Measurements from ENCODE around the gene TBC1D1. TPM values are rescaled to one million over a fixed set of nuclear protein-coding genes. Genes with fewer than 3 reads are reported as not detected.

The TBC1D1 gene
- total RNA-seq, 1 experiment from 2014 or later: 42.6 TPM

DNA sequence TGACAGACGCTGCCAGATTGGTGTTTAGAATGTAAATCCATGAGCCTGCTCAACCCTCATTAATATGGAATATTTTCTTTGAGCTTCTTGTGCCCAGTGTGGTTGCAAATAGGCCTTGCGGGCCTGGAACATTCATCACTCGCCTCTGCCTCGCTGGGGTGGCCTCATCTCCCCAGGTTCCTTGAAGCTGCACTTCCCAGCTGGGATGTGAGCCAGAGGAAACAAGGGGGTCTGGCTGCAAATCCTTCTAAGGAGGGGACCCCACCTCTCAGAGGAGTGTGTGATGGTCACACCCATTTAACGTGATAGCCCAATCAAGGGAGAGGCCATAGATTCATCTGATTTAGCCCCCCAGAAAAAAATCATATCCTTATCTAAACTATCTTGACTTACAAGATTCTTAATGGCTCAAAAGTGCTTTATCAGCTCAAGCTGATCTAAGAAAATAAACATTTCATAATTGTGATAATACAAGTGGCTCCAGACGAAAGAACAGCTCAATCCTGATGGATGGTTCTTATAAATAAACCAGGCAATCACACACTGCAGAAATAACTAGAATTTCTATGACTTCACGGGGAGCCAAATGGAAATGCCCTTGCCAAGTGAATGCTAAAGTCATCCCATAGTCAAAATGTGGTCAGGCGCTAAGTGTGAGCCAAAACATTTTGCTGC is 259.2 kb downstream of the TBC1D1 start:
- H3K36me3 ChIP-seq (ENCODE audit: insufficient read depth, low read length, poor library complexity, severe bottlenecking): no peaks in the 10 kb centered on the region
- ChIA-PET POLR2A (ENCODE audit: low non-redundant PET) (no interaction called here), CTCF (no interaction called here)
- no peaks in the 10 kb centered on the region for H3K9me3 ChIP-seq (ENCODE audit: low read depth, low read length, poor library complexity, severe bottlenecking)
- no peaks in the 10 kb centered on the region for H3K4me1 ChIP-seq (ENCODE audit: insufficient read depth, low read length, poor library complexity, severe bottlenecking)
- no peak overlapping the region for H3K27ac ChIP-seq (ENCODE audit: low read depth, low read length, poor library complexity, severe bottlenecking)
- intact Hi-C loops (cut with micrococcal nuclease; ENCODE audit: unreplicated experiment): no loop called here
- TF ChIP-seq, protein P1, sequence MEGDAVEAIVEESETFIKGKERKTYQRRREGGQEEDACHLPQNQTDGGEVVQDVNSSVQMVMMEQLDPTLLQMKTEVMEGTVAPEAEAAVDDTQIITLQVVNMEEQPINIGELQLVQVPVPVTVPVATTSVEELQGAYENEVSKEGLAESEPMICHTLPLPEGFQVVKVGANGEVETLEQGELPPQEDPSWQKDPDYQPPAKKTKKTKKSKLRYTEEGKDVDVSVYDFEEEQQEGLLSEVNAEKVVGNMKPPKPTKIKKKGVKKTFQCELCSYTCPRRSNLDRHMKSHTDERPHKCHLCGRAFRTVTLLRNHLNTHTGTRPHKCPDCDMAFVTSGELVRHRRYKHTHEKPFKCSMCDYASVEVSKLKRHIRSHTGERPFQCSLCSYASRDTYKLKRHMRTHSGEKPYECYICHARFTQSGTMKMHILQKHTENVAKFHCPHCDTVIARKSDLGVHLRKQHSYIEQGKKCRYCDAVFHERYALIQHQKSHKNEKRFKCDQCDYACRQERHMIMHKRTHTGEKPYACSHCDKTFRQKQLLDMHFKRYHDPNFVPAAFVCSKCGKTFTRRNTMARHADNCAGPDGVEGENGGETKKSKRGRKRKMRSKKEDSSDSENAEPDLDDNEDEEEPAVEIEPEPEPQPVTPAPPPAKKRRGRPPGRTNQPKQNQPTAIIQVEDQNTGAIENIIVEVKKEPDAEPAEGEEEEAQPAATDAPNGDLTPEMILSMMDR (conservative IDR thresholded peaks at IDR 0.05; ENCODE audit: low read depth, low read length): no peak
- TF ChIP-seq EZH2 (IDR thresholded peaks at IDR 0.05; ENCODE audit: borderline replicate concordance, low read depth, low read length, poor library complexity, severe bottlenecking): no peak
- H3K27me3 ChIP-seq (replicated peaks; ENCODE audit: insufficient read depth, low read depth, low read length, poor library complexity): no peaks in the 10 kb centered on the region
- no peak for DNase-seq (ENCODE audit: low spot score)
- no peak overlapping the region for H3K4me3 ChIP-seq (ENCODE audit: low read depth, low read length, poor library complexity, severe bottlenecking)
- BruUV-seq (replicated peaks): no TSS peak

- CTCF ChIA-PET: no interaction called here
- POLR2A ChIA-PET (ENCODE audit: low non-redundant PET): no interaction called here
- BruUV-seq (replicated peaks): no TSS peak
Measured at GRCh38 chr4:38150766-38151165, 259.9 kb downstream of the TBC1D1 start.

GRCh38 chr4:38151873-38152272 is 261.0 kb downstream of the TBC1D1 start:
- no peak for DNase-seq (ENCODE audit: low spot score)
- CTCF ChIA-PET: no interaction called here
- POLR2A ChIA-PET (ENCODE audit: low non-redundant PET): no interaction called here
- TF ChIP-seq, protein P1 (conservative IDR thresholded peaks at IDR 0.05; ENCODE audit: low read depth, low read length): no peak
- no peak for TF ChIP-seq EZH2 (IDR thresholded peaks at IDR 0.05; ENCODE audit: borderline replicate concordance, low read depth, low read length, poor library complexity, severe bottlenecking)
- Histone ChIP-seq H3K36me3 (ENCODE audit: insufficient read depth, low read length, poor library complexity, severe bottlenecking) (no peaks in the 10 kb centered on the region), H3K4me1 (ENCODE audit: insufficient read depth, low read length, poor library complexity, severe bottlenecking) (no peaks in the 10 kb centered on the region), H3K27ac (ENCODE audit: low read depth, low read length, poor library complexity, severe bottlenecking) (no peak overlapping the region), H3K27me3 (replicated peaks; ENCODE audit: insufficient read depth, low read depth, low read length, poor library complexity) (no peaks in the 10 kb centered on the region), H3K4me3 (ENCODE audit: low read depth, low read length, poor library complexity, severe bottlenecking) (no peak overlapping the region), H3K9me3 (ENCODE audit: low read depth, low read length, poor library complexity, severe bottlenecking) (no peaks in the 10 kb centered on the region)
- BruUV-seq (replicated peaks): no TSS peak
- intact Hi-C loops (cut with micrococcal nuclease; ENCODE audit: unreplicated experiment): no loop called here

More at GRCh38 chr4:38150766-38151165, 259.9 kb downstream of the TBC1D1 start:
- no peak for DNase-seq (ENCODE audit: low spot score)
- Histone ChIP-seq H3K27me3 (replicated peaks; ENCODE audit: insufficient read depth, low read depth, low read length, poor library complexity) (no peaks in the 10 kb centered on the region), H3K27ac (ENCODE audit: low read depth, low read length, poor library complexity, severe bottlenecking) (no peak overlapping the region), H3K36me3 (ENCODE audit: insufficient read depth, low read length, poor library complexity, severe bottlenecking) (no peaks in the 10 kb centered on the region), H3K4me1 (ENCODE audit: insufficient read depth, low read length, poor library complexity, severe bottlenecking) (no peaks in the 10 kb centered on the region), H3K4me3 (ENCODE audit: low read depth, low read length, poor library complexity, severe bottlenecking) (no peak overlapping the region), H3K9me3 (ENCODE audit: low read depth, low read length, poor library complexity, severe bottlenecking) (no peaks in the 10 kb centered on the region)
- intact Hi-C loops (cut with micrococcal nuclease; ENCODE audit: unreplicated experiment): no loop called here
- TF ChIP-seq, protein P1 (conservative IDR thresholded peaks at IDR 0.05; ENCODE audit: low read depth, low read length): no peak
- no peak for TF ChIP-seq EZH2 (IDR thresholded peaks at IDR 0.05; ENCODE audit: borderline replicate concordance, low read depth, low read length, poor library complexity, severe bottlenecking)
